ENCODE results near the gene OR8B2. TPM values are rescaled to one million over a fixed set of nuclear protein-coding genes. Genes with fewer than 3 reads are reported as not detected.

Gene OR8B2
- polyA plus RNA-seq, 4 donors, result not detected

Other genes starting within 250 kb of the OR8B2 start
- gene OR10D3, start 201.2 kb downstream of the OR8B2 start, polyA plus RNA-seq (ENCODE audit: insufficient read length in 4 of 4), result not detected
- not detected for gene OR8G1, start 143.4 kb downstream of the OR8B2 start, polyA plus RNA-seq (ENCODE audit: insufficient read length in 4 of 4)
- not detected for gene OR8G5, start 128.1 kb downstream of the OR8B2 start, polyA plus RNA-seq (ENCODE audit: insufficient read length in 4 of 4)
- not detected for gene OR8D1, start 70.5 kb downstream of the OR8B2 start, polyA plus RNA-seq (ENCODE audit: insufficient read length in 4 of 4)
- gene OR8D2, start 64.3 kb downstream of the OR8B2 start, polyA plus RNA-seq (ENCODE audit: insufficient read length in 4 of 4), result not detected
- not detected for gene OR8B3, start 14.5 kb upstream of the OR8B2 start, polyA plus RNA-seq (ENCODE audit: insufficient read length in 4 of 4)
- gene OR8B4, start 40.4 kb upstream of the OR8B2 start, polyA plus RNA-seq (ENCODE audit: insufficient read length in 4 of 4), result not detected
- not detected for gene OR8B8, start 61.2 kb upstream of the OR8B2 start, polyA plus RNA-seq (ENCODE audit: insufficient read length in 4 of 4)
- gene OR8B12, start 159.2 kb upstream of the OR8B2 start, polyA plus RNA-seq (ENCODE audit: insufficient read length in 4 of 4), result not detected
- not detected for gene OR8A1, start 185.5 kb upstream of the OR8B2 start, polyA plus RNA-seq (ENCODE audit: insufficient read length in 4 of 4)
- not detected for gene PANX3, start 226.9 kb upstream of the OR8B2 start, polyA plus RNA-seq (ENCODE audit: insufficient read length in 4 of 4)
- 10 to 100 TPM; 24.9 to 41.4 (median 28.7) TPM for gene TBRG1, start 238.4 kb upstream of the OR8B2 start, polyA plus RNA-seq (ENCODE audit: insufficient read length in 4 of 4)

All from left renal pelvis (tissue), 4 donors.